NCI-H1930 (cell line): Measurements from ENCODE around the gene DDX59.

Experiments
- DNase-seq, 2 experiments: peaks; one replicate each; lab custom pipeline; 2025; lab: John Stamatoyannopoulos, UW

DDX59 gene

DNA sequence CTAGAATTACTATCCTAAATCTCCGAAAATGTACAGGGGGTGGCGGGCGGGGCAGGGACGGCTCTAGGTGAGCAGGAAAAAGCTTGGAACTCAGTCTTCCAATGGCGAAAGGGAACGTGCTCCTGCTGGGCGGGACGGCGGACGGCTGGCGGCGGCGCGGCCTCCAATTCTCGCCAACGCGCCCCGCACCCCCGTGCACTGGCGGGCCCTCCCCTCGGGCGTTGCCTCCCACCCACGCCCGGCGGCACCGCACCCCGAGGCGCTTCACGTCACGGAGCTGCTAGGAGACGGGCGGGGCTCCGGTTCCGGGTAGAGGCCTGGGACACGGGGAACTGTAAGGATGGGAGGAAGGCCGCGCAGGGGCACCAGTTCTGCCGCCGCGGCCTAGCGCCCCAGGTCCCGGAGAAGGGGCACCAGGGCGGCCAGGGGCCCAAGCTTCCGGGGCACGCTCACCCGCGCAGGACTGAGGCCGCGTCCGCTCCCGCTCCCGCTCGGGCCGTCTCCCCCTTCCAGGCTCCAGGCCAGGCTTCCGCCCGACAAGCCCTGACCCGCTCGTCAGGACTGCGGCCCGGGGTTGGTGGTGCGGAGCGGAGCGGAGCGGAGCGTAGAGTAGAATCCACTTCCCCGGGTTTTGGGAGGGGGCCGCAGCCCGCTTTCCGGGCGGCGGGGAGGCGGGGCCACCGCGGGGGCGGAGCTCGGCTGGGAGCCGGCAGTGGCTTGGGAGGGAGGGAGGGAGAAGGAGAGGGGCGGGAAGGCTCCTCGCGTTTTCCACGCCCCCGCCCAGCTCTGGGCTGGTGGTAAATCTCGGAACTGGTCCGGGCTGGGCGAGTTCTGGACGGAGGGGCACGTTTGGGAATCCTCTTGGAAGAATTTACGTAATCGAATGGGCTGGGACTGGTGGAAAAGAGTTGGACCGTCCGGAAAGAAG, at the start of gene DDX59:
TSS of gene DDX59 (minus strand) at position 594 of the 928 bp plus-strand sequence. CDS start 3,167 bp downstream, outside the sequence.
- peak; percentile 80 to 86 for DNase-seq

GRCh38 chr1:200714504-200715187, 44.9 kb upstream of the DDX59 start:
- no peak for DNase-seq

DNA sequence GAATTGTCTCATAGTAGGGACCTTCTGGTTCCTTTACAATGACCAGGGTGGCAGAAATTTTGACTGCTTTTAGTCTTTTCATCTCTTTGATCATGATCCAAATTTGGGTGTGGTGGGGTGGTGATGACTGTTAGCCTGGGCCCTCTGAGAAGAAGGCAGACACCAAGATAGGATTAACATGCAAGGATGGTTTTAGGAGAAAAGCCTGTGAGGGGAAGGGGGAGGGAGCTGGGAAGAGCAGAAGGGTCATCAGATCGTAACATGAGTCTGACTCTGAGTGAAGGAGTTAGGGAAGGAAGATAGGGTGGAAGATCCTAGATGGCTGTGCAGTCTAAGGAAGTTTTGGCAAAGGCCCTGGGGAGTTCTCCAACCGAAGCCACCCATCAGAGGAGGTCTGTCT, 40.5 kb upstream of the DDX59 start:
- DNase-seq = no peak

GRCh38 chr1:200708769-200709168, 39.1 kb upstream of the DDX59 start:
- no peak for DNase-seq

GRCh38 chr1:200708161-200708560, 38.5 kb upstream of the DDX59 start:
- no peak for DNase-seq

GRCh38 chr1:200707116-200707515, 37.4 kb upstream of the DDX59 start:
- DNase-seq = no peak

DNA sequence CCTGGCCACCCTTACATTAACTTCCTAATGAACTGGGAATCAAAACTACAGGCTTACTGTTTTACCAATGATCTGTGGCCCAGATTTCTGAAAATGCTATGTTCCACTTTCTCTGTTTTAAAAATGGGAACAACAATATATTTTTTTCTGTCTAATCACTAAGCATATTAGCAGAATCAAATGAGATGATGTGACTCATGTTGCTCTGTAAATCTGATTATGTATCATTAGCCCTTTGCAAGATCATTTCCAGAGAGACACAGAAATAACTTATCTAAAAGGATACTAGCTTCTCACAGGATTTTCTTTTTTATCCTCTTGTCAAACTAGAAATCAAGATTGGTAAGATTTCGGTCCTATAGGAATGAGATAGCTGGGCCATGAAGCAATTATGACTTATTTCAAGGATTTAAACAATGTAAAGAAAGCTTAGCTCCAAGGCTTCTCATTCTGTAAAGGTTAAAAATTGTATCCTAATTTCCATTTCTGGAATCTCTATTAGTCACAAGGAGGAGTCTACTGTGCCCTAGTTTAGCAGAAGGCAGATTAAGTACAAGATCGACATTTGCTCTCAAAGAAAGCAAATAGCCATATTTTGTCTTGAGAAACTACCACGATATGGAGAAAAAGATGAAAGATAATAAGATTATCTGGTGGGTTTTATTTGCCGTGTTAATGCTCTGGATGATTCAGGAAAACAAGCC, 36.6 kb upstream of the DDX59 start:
- no peak for DNase-seq

GRCh38 chr1:200704986-200705500, 35.3 kb upstream of the DDX59 start:
- no peak for DNase-seq

GRCh38 chr1:200699871-200700270, 30.2 kb upstream of the DDX59 start:
- no peak for DNase-seq

GRCh38 chr1:200694738-200695137, 25.0 kb upstream of the DDX59 start:
- no peak for DNase-seq

GRCh38 chr1:200693327-200693726, 23.6 kb upstream of the DDX59 start:
- DNase-seq = no peak

DNA sequence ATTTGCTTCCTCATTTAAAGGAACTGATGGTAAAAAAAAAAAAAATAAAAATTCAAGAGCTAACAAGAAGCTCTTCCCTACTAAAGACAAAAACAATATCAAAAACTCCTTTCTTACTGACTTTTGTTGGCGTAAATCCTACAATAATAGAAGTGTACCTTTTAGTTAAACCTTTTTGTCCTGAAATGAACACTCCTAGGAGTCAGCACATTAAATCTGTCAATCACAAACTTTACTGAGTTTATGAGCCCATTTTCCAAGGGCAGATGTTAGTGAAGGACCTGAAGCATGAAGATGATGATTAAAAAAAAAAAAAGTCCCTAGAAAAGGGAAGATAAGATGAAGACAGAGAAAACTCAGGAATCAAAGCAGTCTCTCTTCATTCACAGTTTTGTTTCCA, 22.6 kb upstream of the DDX59 start:
- no peak for DNase-seq

GRCh38 chr1:200686620-200687019, 16.9 kb upstream of the DDX59 start:
- DNase-seq = no peak

- DNase-seq = no peak
These were observed 14.3 kb upstream of the DDX59 start for GRCh38 chr1:200684015-200684414.

- DNase-seq = no peak
These were observed 13.6 kb upstream of the DDX59 start for GRCh38 chr1:200683298-200683697.

- no peak for DNase-seq
These were observed 11.5 kb upstream of the DDX59 start for GRCh38 chr1:200681231-200681630.

- no peak for DNase-seq
These were observed 7.1 kb upstream of the DDX59 start for GRCh38 chr1:200676829-200677228.

- DNase-seq = no peak
These were observed 5.8 kb upstream of the DDX59 start for GRCh38 chr1:200675588-200675852.

GRCh38 chr1:200674838-200675587, 5.3 kb upstream of the DDX59 start:
- no peak for DNase-seq

GRCh38 chr1:200673952-200674823, 4.5 kb upstream of the DDX59 start:
- DNase-seq = no peak

GRCh38 chr1:200671235-200671786, 1.6 kb upstream of the DDX59 start:
- DNase-seq = no peak
